K562 (cell line): ENCODE results near the gene TDRD9. TPM values are rescaled to one million over a fixed set of nuclear protein-coding genes. Genes with fewer than 3 reads are reported as not detected.

ENCODE experiments used
- ATAC-seq: fragments of 200-7000 bp; cut with Tn5 transposase; 3 replicates; pipeline ENCODE4 v1.9.1; 2020; ENCODE audit warnings: moderate library complexity
- BruUV-seq: library from RNA; stranded (reverse); fragments of 400-500 nt; replicated peaks from 2 replicates; lab custom pipeline; 2021; lab: Mats Ljungman, UMichigan
- CTCF ChIA-PET: fragments of 300-600 bp; formaldehyde crosslinking; extraction: SDS; loops from one replicate; lab custom pipeline; 2021; ENCODE audit warnings: low intra/inter-chr PET ratio; lab: Yijun Ruan, JAX
- POLR2A ChIA-PET: fragments of 300-600, 350-650 bp; sonication (Branson Sonifier 250); formaldehyde crosslinking; extraction: SDS; loops from one replicate; lab custom pipeline; 2021; ENCODE audit warnings: antibody characterized with exemption, inconsistent platforms; lab: Yijun Ruan, JAX
- DNase-seq, 4 experiments: peaks; one replicate each; pipeline versions ENCODE4 v3.0.0 to v3.0.0-alpha.2; 2011 to 2018; ENCODE audit warnings: low spot score in 3 of 4, mixed read lengths in 3 of 4; ENCODE audit errors: extremely low read depth in 1 of 4
- FAIRE-seq: peaks from 2 replicates; lab custom pipeline; 2011; peaks lifted over from hg19 to GRCh38; lab: Jason Lieb, UNC
- H2AFZ ChIP-seq: 2 replicates; pipeline ENCODE4 v1.6.0; 2011; ENCODE audit warnings: low read depth, low read length, control low read depth, inconsistent platforms
- H3K27ac ChIP-seq: fragments of 200-600 bp; 3 replicates; pipeline ENCODE4 v1.8.0; 2011; ENCODE audit warnings: low read depth, mild to moderate bottlenecking, control low read depth, inconsistent platforms, low read length, moderate library complexity, mixed read lengths; ENCODE audit errors: extremely low read depth
- H3K27me3 ChIP-seq, 2 experiments: fragments of 300-600 bp in 1 of 2; 2 replicates in 1 of 2; 3 replicates in 1 of 2; pipeline versions ENCODE4 v1.6.0 to v1.8.0; 2011; ENCODE audit warnings: inconsistent platforms in 2 of 2, low read length in 2 of 2, mild to moderate bottlenecking in 1 of 2, mixed read lengths in 1 of 2, moderate library complexity in 1 of 2; ENCODE audit not compliant: control insufficient read depth in 2 of 2, insufficient read depth in 2 of 2
- H3K36me3 ChIP-seq: fragments of 300-600 bp; 3 replicates; pipeline ENCODE4 v1.8.0; 2011; ENCODE audit warnings: mild to moderate bottlenecking, low read length, inconsistent platforms; ENCODE audit not compliant: control insufficient read depth, insufficient read depth
- H3K4me1 ChIP-seq, 2 experiments: fragments of 200-600 bp in 1 of 2; replicated peaks in 1 of 2; 2 replicates in 1 of 2; 3 replicates in 1 of 2; pipeline versions ENCODE4 v1.5.1 to v1.8.0; 2011; ENCODE audit warnings: inconsistent platforms in 2 of 2, low read length in 2 of 2, mild to moderate bottlenecking in 1 of 2, mixed read lengths in 1 of 2, moderate library complexity in 1 of 2; ENCODE audit not compliant: control insufficient read depth in 2 of 2, insufficient read depth in 2 of 2
- H3K4me2 ChIP-seq: 2 replicates; pipeline ENCODE4 v1.6.1; 2011; ENCODE audit warnings: low read length, control low read depth, inconsistent platforms, mixed read lengths; ENCODE audit not compliant: insufficient read depth
- H3K4me3 ChIP-seq: fragments of 200-600 bp; sonication (generic), shearing (Covaris generic); 2 replicates; pipeline ENCODE4 v1.5.1; 2016; ENCODE audit warnings: control low read depth, inconsistent platforms
- H3K79me2 ChIP-seq: fragments of 200-600 bp; 3 replicates; pipeline ENCODE4 v1.8.0; 2011; ENCODE audit warnings: low read length, inconsistent platforms; ENCODE audit not compliant: control insufficient read depth, insufficient read depth
- H3K9ac ChIP-seq, 2 experiments: 2 replicates each; pipeline versions ENCODE4 v1.6.0 to v1.6.1; 2011; ENCODE audit warnings: low read depth in 2 of 2, low read length in 2 of 2, control low read depth in 1 of 2, inconsistent platforms in 1 of 2, mild to moderate bottlenecking in 1 of 2, mixed read lengths in 1 of 2; ENCODE audit not compliant: insufficient read depth in 1 of 2
- H3K9me1 ChIP-seq: one replicate; pipeline ENCODE4 v1.6.0; 2011; ENCODE audit warnings: inconsistent platforms, mild to moderate bottlenecking, low read length, moderate library complexity; ENCODE audit not compliant: control insufficient read depth, insufficient read depth
- H3K9me3 ChIP-seq: replicated peaks from 2 replicates; pipeline ENCODE4 v1.5.1; 2011; ENCODE audit warnings: low read depth, low read length, inconsistent platforms; ENCODE audit not compliant: control insufficient read depth, insufficient read depth
- H4K20me1 ChIP-seq: replicated peaks from 2 replicates; pipeline ENCODE4 v1.6.1; 2011; ENCODE audit warnings: low read length, inconsistent platforms, mixed read lengths; ENCODE audit not compliant: control insufficient read depth, insufficient read depth
- MAFG ChIP-seq: fragments of 450-650 bp; conservative IDR thresholded peaks from 2 replicates; pipeline ENCODE4 v1.6.1; 2016; ENCODE audit warnings: missing genetic modification characterization, missing compliant biosample characterization
- MXD1 ChIP-seq: fragments of 250-450 bp; sonication (Bioruptor Pico); IDR thresholded peaks from 2 replicates; pipeline ENCODE4 v1.8.0; 2021; ENCODE audit warnings: borderline replicate concordance, mild to moderate bottlenecking, moderate library complexity; ENCODE audit not compliant: poor library complexity, severe bottlenecking
- PHF8 ChIP-seq: fragments of 200-600 bp; sonication (generic); IDR thresholded peaks from 2 replicates; pipeline ENCODE4 v1.6.1; 2012; ENCODE audit warnings: mixed run types, mild to moderate bottlenecking, inconsistent platforms, low read length, moderate library complexity, borderline replicate concordance
- ZBTB5 ChIP-seq: fragments of 450-650 bp; IDR thresholded peaks from 2 replicates; pipeline ENCODE4 v1.6.1; 2017; ENCODE audit warnings: antibody characterized with exemption
- ZNF197 ChIP-seq: fragments of 200-800 bp; sonication (Bioruptor generic); IDR thresholded peaks from 2 replicates; pipeline ENCODE4 v1.6.1; 2016; ENCODE audit warnings: low read depth, missing genetic modification characterization, missing compliant biosample characterization
- WGBS: fragments of 100-300 bp; shearing (Covaris generic); methylation state at CpG from one replicate; pipeline ENCODE4 v1.1.6; 2016; ENCODE audit warnings: low coverage, mixed read lengths; ENCODE audit not compliant: insufficient coverage; ENCODE audit errors: missing lambda C conversion rate; 5-methylcytosine and 5-hydroxymethylcytosine counted together
- in situ Hi-C: fragments of 300-500 bp; cut with MboI; formaldehyde crosslinking; loops from 4 replicates; pipeline ENCODE4 v1.15.0; 2018; ENCODE audit warnings: inconsistent platforms, mixed read lengths
- intact Hi-C: fragments of 100-400 bp; cut with micrococcal nuclease; formaldehyde crosslinking; loops from 2 replicates; pipeline ENCODE4 v1.14.2; 2022
- polyA plus RNA-seq, 8 experiments: library from polyadenylated mRNA; depleted of rRNA in 4 of 8; stranded (reverse) in 5 of 8; unstranded in 3 of 8; fragments of >200 nt; fragmentation: Nextera tagmentation in 2 of 8; fragmentation: Illumina TruSeq in 1 of 8; extraction: Ambion mirVana in 2 of 8; extraction: Trizol in 1 of 8; gene quantifications; 2 replicates each; pipeline versions ENCODE4 v1.2.1 to v1.2.3, GENCODE V29; 2011 to 2014; ENCODE audit warnings: inconsistent platforms in 1 of 8, missing spikeins in 1 of 8
- total RNA-seq, 7 experiments: library from RNA; depleted of rRNA in 6 of 7; stranded (reverse); fragments of >200 nt in 6 of 7; fragmentation: Illumina TruSeq in 2 of 7; extraction: Trizol in 2 of 7; gene quantifications; 2 replicates each; pipeline versions ENCODE4 v1.2.1 to v1.2.3, GENCODE V29; 2011 to 2021; ENCODE audit warnings: low replicate concordance in 1 of 7
- TF ChIP-seq, protein P1 (sequence below): fragments of 250-450 bp; sonication (Bioruptor Pico); IDR thresholded peaks from 2 replicates; pipeline ENCODE4 v1.4.0; 2020; ENCODE audit warnings: mild to moderate bottlenecking, moderate library complexity, borderline replicate concordance

Gene TDRD9
- total and polyA plus RNA-seq, 9 of the 15 experiments (the other 6 are each of a cell fraction or from before 2014, with no cell fraction given), result 0.04 to 0.14 (median 0.04) TPM; not detected in 5

- TF ChIP-seq, protein P1, sequence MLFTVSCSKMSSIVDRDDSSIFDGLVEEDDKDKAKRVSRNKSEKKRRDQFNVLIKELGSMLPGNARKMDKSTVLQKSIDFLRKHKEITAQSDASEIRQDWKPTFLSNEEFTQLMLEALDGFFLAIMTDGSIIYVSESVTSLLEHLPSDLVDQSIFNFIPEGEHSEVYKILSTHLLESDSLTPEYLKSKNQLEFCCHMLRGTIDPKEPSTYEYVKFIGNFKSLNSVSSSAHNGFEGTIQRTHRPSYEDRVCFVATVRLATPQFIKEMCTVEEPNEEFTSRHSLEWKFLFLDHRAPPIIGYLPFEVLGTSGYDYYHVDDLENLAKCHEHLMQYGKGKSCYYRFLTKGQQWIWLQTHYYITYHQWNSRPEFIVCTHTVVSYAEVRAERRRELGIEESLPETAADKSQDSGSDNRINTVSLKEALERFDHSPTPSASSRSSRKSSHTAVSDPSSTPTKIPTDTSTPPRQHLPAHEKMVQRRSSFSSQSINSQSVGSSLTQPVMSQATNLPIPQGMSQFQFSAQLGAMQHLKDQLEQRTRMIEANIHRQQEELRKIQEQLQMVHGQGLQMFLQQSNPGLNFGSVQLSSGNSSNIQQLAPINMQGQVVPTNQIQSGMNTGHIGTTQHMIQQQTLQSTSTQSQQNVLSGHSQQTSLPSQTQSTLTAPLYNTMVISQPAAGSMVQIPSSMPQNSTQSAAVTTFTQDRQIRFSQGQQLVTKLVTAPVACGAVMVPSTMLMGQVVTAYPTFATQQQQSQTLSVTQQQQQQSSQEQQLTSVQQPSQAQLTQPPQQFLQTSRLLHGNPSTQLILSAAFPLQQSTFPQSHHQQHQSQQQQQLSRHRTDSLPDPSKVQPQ (CRISPR knock-in tag), result no peak
- TF ChIP-seq MAFG, result no peak
Measured at GRCh38 chr14:104098272-104099095, 170.2 kb downstream of the TDRD9 start (continued).

GRCh38 chr14:104099096-104100041, 171.1 kb downstream of the TDRD9 start:
- Histone ChIP-seq H3K9me3 (no peaks in the 10 kb centered on the region), H3K9me1 (no peaks in the 10 kb centered on the region), H3K4me1 (peaks cover 0 to 13% of the 10 kb centered on the region in 2 experiments; a peak in 2 of 5 replicates), H3K79me2 (no peaks in the 10 kb centered on the region), H2AFZ (no peak overlapping the region), H3K27ac (no peak overlapping the region), H4K20me1 (no peaks in the 10 kb centered on the region), H3K4me3 (no peak overlapping the region), H3K27me3 (peaks cover 0 to 14% of the 10 kb centered on the region in 2 experiments; a peak in 1 of 5 replicates), H3K36me3 (no peaks in the 10 kb centered on the region), H3K4me2 (no peak overlapping the region), H3K9ac (no peak overlapping the region)
- BruUV-seq, result no TSS peak
- intact Hi-C loops, result no loop called here
- ChIA-PET CTCF (no interaction called here), POLR2A (interaction anchor here (0.5 kb wide), 1 partner anchor 179 kb away, joined by 3 read pairs; no protein-coding TSS in a partner anchor)
- in situ Hi-C loops, result no loop called here
- no peak for ATAC-seq
- no peak for FAIRE-seq
- WGBS, result 3% methylated on average over 13 of the region's 26 CpGs
- DNase-seq, result no peak
- no peak for TF ChIP-seq MXD1
- TF ChIP-seq ZNF197 (CRISPR knock-in tag), result no peak
- TF ChIP-seq PHF8, result no peak
- no peak for TF ChIP-seq ZBTB5
